GM12878 (cell line): ENCODE results near the gene SENP7. TPM values are rescaled to one million over a fixed set of nuclear protein-coding genes. Genes with fewer than 3 reads are reported as not detected.
A peak's percentile ranks its signal among the peaks of the same experiment; 100 is the strongest.

Experiments
- ATAC-seq: fragments of 200-7000 bp; cut with Tn5 transposase; 3 replicates; pipeline ENCODE4 v1.9.1; 2020; ENCODE audit warnings: mild to moderate bottlenecking, moderate library complexity
- BruUV-seq: library from RNA; stranded (reverse); fragments of 400-500 nt; replicated peaks from 2 replicates; lab custom pipeline; 2021; lab: Mats Ljungman, UMichigan
- CTCF ChIA-PET: fragments of 300-600 bp; sonication (Branson Sonifier 250); formaldehyde crosslinking; extraction: SDS; loops from one replicate; lab custom pipeline; 2021; ENCODE audit warnings: inconsistent platforms; lab: Yijun Ruan, JAX
- POLR2A ChIA-PET: fragments of 350-600 bp; formaldehyde crosslinking; extraction: SDS; loops from one replicate; lab custom pipeline; 2021; ENCODE audit warnings: inconsistent platforms; lab: Charles Lee
- RAD21 ChIA-PET: fragments of 300-600 bp; sonication (Branson Sonifier 250); formaldehyde crosslinking; loops from one replicate; lab custom pipeline; 2023; ENCODE audit warnings: antibody characterized with exemption; ENCODE audit not compliant: unreplicated experiment; lab: Charles Lee
- SMC1A ChIA-PET: fragments of 300-600 bp; sonication (Branson Sonifier 250); formaldehyde crosslinking; loops from one replicate; lab custom pipeline; 2023; ENCODE audit not compliant: unreplicated experiment, uncharacterized antibody; lab: Charles Lee
- DNase-seq: peaks from one replicate; pipeline ENCODE4 v3.0.0-alpha.2; 2011; ENCODE audit warnings: low read depth, low spot score
- FAIRE-seq: peaks from 3 replicates; lab custom pipeline; 2011; peaks lifted over from hg19 to GRCh38; lab: Jason Lieb, UNC
- H2AFZ ChIP-seq: 2 replicates; pipeline ENCODE4 v1.6.0; 2011; ENCODE audit warnings: low read depth, low read length, control low read depth; ENCODE audit not compliant: control insufficient read depth
- H3K27ac ChIP-seq: 2 replicates; pipeline ENCODE4 v1.5.1; 2011; ENCODE audit warnings: control low read depth; ENCODE audit not compliant: control insufficient read depth, insufficient read depth
- H3K27me3 ChIP-seq, 2 experiments: replicated peaks in 1 of 2; 2 replicates each; pipeline versions ENCODE4 v1.6.0 to v1.6.1; 2011; ENCODE audit warnings: low read length in 1 of 2; ENCODE audit not compliant: control insufficient read depth in 2 of 2, insufficient read depth in 2 of 2
- H3K36me3 ChIP-seq, 2 experiments: 2 replicates each; pipeline ENCODE4 v1.5.1; 2011; ENCODE audit warnings: low read length in 1 of 2; ENCODE audit not compliant: control insufficient read depth in 2 of 2, insufficient read depth in 2 of 2
- H3K4me1 ChIP-seq: 2 replicates; pipeline ENCODE4 v1.6.1; 2011; ENCODE audit warnings: mild to moderate bottlenecking, low read length, moderate library complexity, mixed read lengths; ENCODE audit not compliant: control insufficient read depth, insufficient read depth
- H3K4me2 ChIP-seq: 2 replicates; pipeline ENCODE4 v1.6.0; 2011; ENCODE audit warnings: control low read depth; ENCODE audit not compliant: control insufficient read depth, insufficient read depth
- H3K4me3 ChIP-seq: fragments of 200-600 bp; sonication (generic); 2 replicates; pipeline ENCODE4 v1.5.1; 2016
- H3K79me2 ChIP-seq: 2 replicates; pipeline ENCODE4 v1.6.0; 2011; ENCODE audit warnings: low read length; ENCODE audit not compliant: control insufficient read depth, insufficient read depth
- H3K9ac ChIP-seq: 2 replicates; pipeline ENCODE4 v1.8.0; 2011; ENCODE audit warnings: low read length, control low read depth, mixed read lengths; ENCODE audit not compliant: control insufficient read depth, insufficient read depth
- H3K9me3 ChIP-seq: replicated peaks from 3 replicates; pipeline ENCODE4 v1.5.1; 2011; ENCODE audit warnings: mild to moderate bottlenecking, low read length; ENCODE audit not compliant: control insufficient read depth, insufficient read depth
- H4K20me1 ChIP-seq: 2 replicates; pipeline ENCODE4 v1.6.0; 2011; ENCODE audit not compliant: control insufficient read depth, insufficient read depth
- BACH1 ChIP-seq: fragments of 450-650 bp; IDR thresholded peaks from 2 replicates; pipeline ENCODE4 v1.6.1; 2017; ENCODE audit warnings: mild to moderate bottlenecking, borderline replicate concordance
- BCL11A ChIP-seq: IDR thresholded peaks from 2 replicates; pipeline ENCODE4 v1.6.1; 2011; ENCODE audit warnings: low read depth, low read length
- CEBPB ChIP-seq, 2 experiments: fragments of 150-350 bp in 1 of 2; IDR thresholded peaks; 2 replicates each; pipeline ENCODE4 v1.6.1; 2012 to 2014; ENCODE audit warnings: low read depth in 2 of 2, low read length in 2 of 2, borderline replicate concordance in 1 of 2, inconsistent platforms in 1 of 2
- CREB1 ChIP-seq: IDR thresholded peaks from 2 replicates; pipeline ENCODE4 v1.6.1; 2012; ENCODE audit warnings: low read depth, mild to moderate bottlenecking, inconsistent platforms
- CREM ChIP-seq: IDR thresholded peaks from 2 replicates; pipeline ENCODE4 v1.6.1; 2014; ENCODE audit warnings: antibody characterized with exemption, low read depth
- E2F4 ChIP-seq: IDR thresholded peaks from 2 replicates; pipeline ENCODE4 v1.6.1; 2012; ENCODE audit warnings: low read depth, low read length, improper control_type of control experiment
- GATAD2B ChIP-seq: fragments of 450-650 bp; conservative IDR thresholded peaks from 2 replicates; pipeline ENCODE4 v1.6.1; 2017; ENCODE audit warnings: low read depth, mild to moderate bottlenecking, moderate library complexity
- IKZF1 ChIP-seq: fragments of 450-650 bp; conservative IDR thresholded peaks from 2 replicates; pipeline ENCODE4 v1.6.1; 2017; ENCODE audit warnings: antibody characterized with exemption, mild to moderate bottlenecking
- MXI1 ChIP-seq: fragments of 150-350 bp; IDR thresholded peaks from 2 replicates; pipeline ENCODE4 v1.6.1; 2011; ENCODE audit warnings: low read depth, mild to moderate bottlenecking, inconsistent platforms, low read length, improper control_type of control experiment
- RAD21 ChIP-seq: IDR thresholded peaks from 2 replicates; pipeline ENCODE4 v1.6.1; 2011; ENCODE audit warnings: mild to moderate bottlenecking, low read depth, low read length, moderate library complexity; ENCODE audit not compliant: insufficient read depth
- SIN3A ChIP-seq: IDR thresholded peaks from 2 replicates; pipeline ENCODE4 v1.6.1; 2012; ENCODE audit warnings: low read depth, low read length, improper control_type of control experiment
- SP1 ChIP-seq: IDR thresholded peaks from one replicate; pipeline ENCODE4 v1.6.1; 2011; ENCODE audit warnings: low read depth, low read length
- YBX1 ChIP-seq: fragments of 450-650 bp; IDR thresholded peaks from 2 replicates; pipeline ENCODE4 v1.6.1; 2016; ENCODE audit warnings: antibody characterized with exemption
- WGBS: methylation state at CpG from one replicate; pipeline ENCODE4 v1.1.6; 2016; ENCODE audit warnings: low lambda C conversion rate; ENCODE audit not compliant: insufficient replicate concordance, insufficient coverage; ENCODE audit errors: missing lambda C conversion rate; 5-methylcytosine and 5-hydroxymethylcytosine counted together
- in situ Hi-C: fragments of 300-500 bp; cut with MboI; formaldehyde crosslinking; loops from 9 replicates; pipeline ENCODE4 v1.14.3; 2018; ENCODE audit warnings: mixed read lengths
- intact Hi-C: fragments of 100-400 bp; cut with micrococcal nuclease; formaldehyde crosslinking; loops from one replicate; pipeline ENCODE4 v1.14.2; 2022; ENCODE audit not compliant: unreplicated experiment
- polyA plus RNA-seq, 11 experiments: library from polyadenylated mRNA; depleted of rRNA in 4 of 11; unstranded in 6 of 11; stranded (reverse) in 5 of 11; fragments of >200 nt; fragmentation: Nextera tagmentation in 4 of 11; fragmentation: Illumina TruSeq in 1 of 11; extraction: Ambion mirVana in 4 of 11; extraction: Trizol in 1 of 11; gene quantifications; 1 replicate in 1 of 11; 2 replicates in 10 of 11; pipeline versions ENCODE4 v1.2.1 to v1.2.3, GENCODE V29; 2011 to 2016; ENCODE audit warnings: inconsistent platforms in 2 of 11, missing spikeins in 2 of 11, low read depth in 1 of 11
- total RNA-seq, 4 experiments: library from RNA; depleted of rRNA in 3 of 4; stranded (reverse); fragments of >200 nt in 3 of 4; fragmentation: Illumina TruSeq in 1 of 4; extraction: Trizol in 1 of 4; gene quantifications; 2 replicates each; pipeline versions ENCODE4 v1.2.1 to v1.2.3, GENCODE V29; 2013 to 2021
- TF ChIP-seq, protein P1 (sequence below): fragments of 150-350 bp; IDR thresholded peaks from 2 replicates; pipeline ENCODE4 v1.6.1; 2014; ENCODE audit warnings: mild to moderate bottlenecking, low read depth, low read length

Gene SENP7
- total and polyA plus RNA-seq, 10 of the 15 experiments (the other 5 are each of a cell fraction or from before 2014, with no cell fraction given) = 2.6 to 14.7 (median 8.3) TPM

- BruUV-seq = no TSS peak
- H4K20me1 ChIP-seq = no peaks in the 10 kb centered on the region
- no peak for FAIRE-seq
- H3K9me3 ChIP-seq = no peaks in the 10 kb centered on the region
- intact Hi-C loops (loop anchor here (2.0 kb wide), 1 partner anchor 164 kb away; the partner anchor contains the start of gene ZBTB11), in situ Hi-C loops (no loop called here)
- DNase-seq = no peak
- H3K27ac ChIP-seq = peak overlapping the region; percentile 97
- peak overlapping the region; percentile 96 for H2AFZ ChIP-seq
- ChIA-PET RAD21 (no interaction called here), POLR2A (interaction anchor here (1.2 kb wide), 1 partner anchor 61 kb away, joined by 3 read pairs; no protein-coding TSS in a partner anchor), CTCF (interaction anchor here (0.6 to 1.0 kb wide), 3 partner anchors 9 to 696 kb away, joined by 3 to 4 read pairs (median 3); partner anchors contain the start of gene PCNP), SMC1A (interaction anchor here (0.6 to 1.2 kb wide), 3 partner anchors 10 to 317 kb away, joined by 3 read pairs; no protein-coding TSS in a partner anchor)
- WGBS = 16% methylated on average over 9 of the region's 9 CpGs
- no peaks in the 10 kb centered on the region for H3K27me3 ChIP-seq
- peaks cover 5% of the 10 kb centered on the region; the same call in 1 of the 2 replicates for H3K79me2 ChIP-seq
- H3K9ac ChIP-seq = peak overlapping the region; percentile 91
- peak overlapping the region; percentile 97 for H3K4me3 ChIP-seq
- peak overlapping the region; percentile 75 for H3K4me2 ChIP-seq
- peak; percentile 64 for ATAC-seq
- no peaks in the 10 kb centered on the region for H3K4me1 ChIP-seq
- TF ChIP-seq SIN3A (0 out of 2 replicates have a peak, but pooled peaks have one; percentile 12), E2F4 (no peak), IKZF1 (0 out of 2 replicates have a peak, but pooled peaks have one; percentile 5), MXI1 (0 out of 2 replicates have a peak, but pooled peaks have one; percentile 29)
- H3K36me3 ChIP-seq = no peaks in the 10 kb centered on the region
These were observed 691 bp downstream of the SENP7 start for GRCh38 chr3:101512396-101512645.

DNA sequence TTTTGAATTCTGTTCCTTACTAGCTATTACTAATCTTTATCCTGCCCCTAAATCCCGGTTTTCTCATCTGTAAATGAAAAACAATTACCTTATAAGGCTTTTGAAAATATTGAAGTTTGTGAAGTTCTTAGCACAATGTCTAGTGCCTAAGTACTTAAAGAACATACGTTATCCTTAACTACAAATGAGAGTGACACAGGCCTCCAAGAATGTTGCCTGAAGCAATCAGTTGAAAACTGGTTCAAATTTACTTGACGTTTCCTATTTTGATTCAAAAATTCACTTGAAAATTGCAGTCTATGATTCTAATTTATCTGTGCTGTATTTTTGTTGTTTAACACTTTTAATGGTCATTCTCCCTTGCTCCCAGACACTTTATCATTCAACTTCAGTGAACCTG lies 3.2 kb downstream of the SENP7 start:
- Histone ChIP-seq H3K79me2 (peaks cover 5% of the 10 kb centered on the region; the same call in 1 of the 2 replicates), H3K4me1 (no peaks in the 10 kb centered on the region)
- intact Hi-C loops = no loop called here
- TF ChIP-seq BACH1 = no peak
- no peak for TF ChIP-seq RAD21
- TF ChIP-seq YBX1 = no peak
- TF ChIP-seq CREM = no peak
- TF ChIP-seq CREB1 = no peak
- TF ChIP-seq CEBPB (IDR thresholded peaks at IDR 0.05; ENCODE audit: borderline replicate concordance in 1 of 2, low read depth in 2 of 2, low read length in 2 of 2) = no peak
- no peak for TF ChIP-seq SP1
- TF ChIP-seq BCL11A = no peak
- TF ChIP-seq, protein P1, sequence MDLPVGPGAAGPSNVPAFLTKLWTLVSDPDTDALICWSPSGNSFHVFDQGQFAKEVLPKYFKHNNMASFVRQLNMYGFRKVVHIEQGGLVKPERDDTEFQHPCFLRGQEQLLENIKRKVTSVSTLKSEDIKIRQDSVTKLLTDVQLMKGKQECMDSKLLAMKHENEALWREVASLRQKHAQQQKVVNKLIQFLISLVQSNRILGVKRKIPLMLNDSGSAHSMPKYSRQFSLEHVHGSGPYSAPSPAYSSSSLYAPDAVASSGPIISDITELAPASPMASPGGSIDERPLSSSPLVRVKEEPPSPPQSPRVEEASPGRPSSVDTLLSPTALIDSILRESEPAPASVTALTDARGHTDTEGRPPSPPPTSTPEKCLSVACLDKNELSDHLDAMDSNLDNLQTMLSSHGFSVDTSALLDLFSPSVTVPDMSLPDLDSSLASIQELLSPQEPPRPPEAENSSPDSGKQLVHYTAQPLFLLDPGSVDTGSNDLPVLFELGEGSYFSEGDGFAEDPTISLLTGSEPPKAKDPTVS = no peak
- no peak for TF ChIP-seq GATAD2B

More for the DNA sequence above, 3.2 kb downstream of the SENP7 start:
- DNase-seq (no peak), ATAC-seq (no peak), FAIRE-seq (no peak)
- no peaks in the 10 kb centered on the region for H4K20me1 ChIP-seq
- ChIA-PET SMC1A (interaction anchor here (0.8 to 2.4 kb wide), 3 partner anchors 9 to 15 kb away, joined by 4 to 10 read pairs (median 5); no protein-coding TSS in a partner anchor), POLR2A (no interaction called here), RAD21 (no interaction called here), CTCF (interaction anchor here (0.6 kb wide), 1 partner anchor 260 kb away, joined by 7 read pairs; no protein-coding TSS in a partner anchor)
- no peaks in the 10 kb centered on the region for H3K27me3 ChIP-seq
- H3K4me2 ChIP-seq = no peak overlapping the region
- 100% methylated on average over 3 of the region's 3 CpGs for WGBS
- no peak overlapping the region for H3K9ac ChIP-seq
- H3K9me3 ChIP-seq = no peaks in the 10 kb centered on the region
- no peak overlapping the region for H3K4me3 ChIP-seq
- H2AFZ ChIP-seq = no peak overlapping the region
- no peaks in the 10 kb centered on the region for H3K36me3 ChIP-seq
- in situ Hi-C loops = no loop called here
- TSS peak; percentile 37 for BruUV-seq
- H3K27ac ChIP-seq = no peak overlapping the region
